ENCODE data around the gene ARL5C.
"Not testable (repeated sequence)": the region's sequence is repeated elsewhere in the genome, so short reads cannot be mapped to it uniquely, and the experiment has no call there.

Gene ARL5C

GRCh38 chr17:39141294-39141693 is 24.7 kb downstream of the ARL5C start:
- no peak for DNase-seq (ENCODE audit: low read depth)

GRCh38 chr17:39139561-39139960 is 26.4 kb downstream of the ARL5C start:
- no peak for DNase-seq (ENCODE audit: low read depth)

GRCh38 chr17:39139161-39139511 is 26.8 kb downstream of the ARL5C start:
- DNase-seq (ENCODE audit: low read depth), result peak; percentile 97

- no peak for DNase-seq (ENCODE audit: low read depth)
Measured at GRCh38 chr17:39138431-39139160, 27.4 kb downstream of the ARL5C start.

- no peak for DNase-seq (ENCODE audit: low read depth)
Measured at GRCh38 chr17:39134878-39135277, 31.1 kb downstream of the ARL5C start.

GRCh38 chr17:39132192-39132610 is 33.8 kb downstream of the ARL5C start:
- peak; percentile 85 for DNase-seq (ENCODE audit: low read depth)

- DNase-seq (ENCODE audit: low read depth), result no peak
Measured at GRCh38 chr17:39131616-39132015, 34.3 kb downstream of the ARL5C start.

GRCh38 chr17:39130205-39130604 is 35.8 kb downstream of the ARL5C start:
- DNase-seq (ENCODE audit: low read depth), result no peak

- DNase-seq (ENCODE audit: low read depth), result not testable (repeated sequence)
Measured at GRCh38 chr17:39129544-39129943, 36.4 kb downstream of the ARL5C start.

- DNase-seq (ENCODE audit: low read depth), result no peak
Measured at GRCh38 chr17:39126436-39126835, 39.5 kb downstream of the ARL5C start.

GRCh38 chr17:39125143-39125875 is 40.7 kb downstream of the ARL5C start:
- DNase-seq (ENCODE audit: low read depth), result no peak

GRCh38 chr17:39123627-39124026 is 42.3 kb downstream of the ARL5C start:
- DNase-seq (ENCODE audit: low read depth), result no peak

- no peak for DNase-seq (ENCODE audit: low read depth)
Measured at GRCh38 chr17:39122991-39123390, 43.0 kb downstream of the ARL5C start.

- DNase-seq (ENCODE audit: low read depth), result not testable (repeated sequence)
Measured at GRCh38 chr17:39121919-39122318, 44.0 kb downstream of the ARL5C start.

- DNase-seq (ENCODE audit: low read depth), result no peak
Measured at GRCh38 chr17:39118674-39119419, 47.1 kb downstream of the ARL5C start.

GRCh38 chr17:39116224-39116623 is 49.7 kb downstream of the ARL5C start:
- DNase-seq (ENCODE audit: low read depth), result no peak

GRCh38 chr17:39115135-39115534 is 50.8 kb downstream of the ARL5C start:
- DNase-seq (ENCODE audit: low read depth), result peak; percentile 77

- DNase-seq (ENCODE audit: low read depth), result peak; percentile 82
Measured at GRCh38 chr17:39114723-39115122, 51.2 kb downstream of the ARL5C start.

- no peak for DNase-seq (ENCODE audit: low read depth)
Measured at GRCh38 chr17:39113871-39114270, 52.1 kb downstream of the ARL5C start.

GRCh38 chr17:39110435-39111136 is 55.4 kb downstream of the ARL5C start:
- no peak for DNase-seq (ENCODE audit: low read depth)

GRCh38 chr17:39108461-39109375 is 57.2 kb downstream of the ARL5C start:
- DNase-seq (ENCODE audit: low read depth), result no peak

Measured in EH (cell line).